GM10266 (cell line): ENCODE data around the gene BLACAT1.

Experiments
- DNase-seq: peaks from one replicate; pipeline ENCODE4 v3.0.0; 2012; ENCODE audit errors: extremely low spot score
- CTCF ChIP-seq: IDR thresholded peaks from 2 replicates; pipeline ENCODE4 v1.5.1; 2012; ENCODE audit warnings: mild to moderate bottlenecking, low read depth; ENCODE audit not compliant: control insufficient read depth, insufficient read depth; ENCODE audit errors: missing control alignments

Gene BLACAT1

GRCh38 chr1:205442051-205442725 is 13.7 kb downstream of the BLACAT1 start:
- no peak for DNase-seq
- no peak for TF ChIP-seq CTCF

- TF ChIP-seq CTCF, result no peak
- DNase-seq, result no peak
Observed at GRCh38 chr1:205441716-205442050, 14.2 kb downstream of the BLACAT1 start.

- no peak for TF ChIP-seq CTCF
- DNase-seq, result no peak
Observed at GRCh38 chr1:205441318-205441633, 14.6 kb downstream of the BLACAT1 start.

GRCh38 chr1:205440476-205441317 is 15.1 kb downstream of the BLACAT1 start:
- DNase-seq, result peak; percentile 78
- TF ChIP-seq CTCF, result no peak

- no peak for TF ChIP-seq CTCF
- DNase-seq, result no peak
Observed at GRCh38 chr1:205440121-205440475, 15.7 kb downstream of the BLACAT1 start.

GRCh38 chr1:205438213-205439158 is 17.4 kb downstream of the BLACAT1 start:
- DNase-seq, result no peak
- TF ChIP-seq CTCF, result no peak
